MCF 10A (cell line): Measurements from ENCODE around the gene PLOD1. TPM values are rescaled to one million over a fixed set of nuclear protein-coding genes. Genes with fewer than 3 reads are reported as not detected.

Experiments
- Bru-seq: library from RNA; stranded (reverse); fragments of 400-500 nt; gene quantifications from one replicate; lab custom pipeline; 2021; lab: Mats Ljungman, UMichigan
- BruChase-seq, 2 experiments: library from RNA; stranded (reverse); fragments of 400-500 nt; gene quantifications; one replicate each; lab custom pipeline; 2021; lab: Mats Ljungman, UMichigan
- BruUV-seq: library from RNA; stranded (reverse); fragments of 400-500 nt; replicated peaks from 2 replicates; lab custom pipeline; 2021; lab: Mats Ljungman, UMichigan
- CTCF ChIA-PET: fragments of 300-600 bp; sonication (Branson Sonifier 250); formaldehyde crosslinking; extraction: SDS; loops from one replicate; lab custom pipeline; 2021; ENCODE audit warnings: antibody characterized with exemption, inconsistent platforms; lab: Yijun Ruan, JAX
- POLR2A ChIA-PET: fragments of 300-600, 350-650 bp; sonication (Branson Sonifier 250); formaldehyde crosslinking; extraction: SDS; loops from one replicate; lab custom pipeline; 2020; ENCODE audit warnings: antibody characterized with exemption, inconsistent platforms; lab: Yijun Ruan, JAX
- DNase-seq: peaks from one replicate; pipeline ENCODE4 v3.0.0-alpha.2; 2018; ENCODE audit not compliant: unreplicated experiment
- H3K27ac Mint-ChIP-seq: one replicate; pipeline ENCODE4 v1.8.0; 2022; ENCODE audit warnings: mild to moderate bottlenecking, low read depth, mixed read lengths; ENCODE audit not compliant: unreplicated experiment
- H3K27me3 Mint-ChIP-seq: one replicate; pipeline ENCODE4 v1.8.0; 2022; ENCODE audit warnings: mixed read lengths; ENCODE audit not compliant: insufficient read depth, unreplicated experiment
- H3K36me3 Mint-ChIP-seq: one replicate; pipeline ENCODE4 v1.8.0; 2022; ENCODE audit warnings: mild to moderate bottlenecking, moderate library complexity, mixed read lengths; ENCODE audit not compliant: insufficient read depth, unreplicated experiment
- H3K4me1 Mint-ChIP-seq: one replicate; pipeline ENCODE4 v1.8.0; 2022; ENCODE audit warnings: mixed read lengths; ENCODE audit not compliant: insufficient read depth, unreplicated experiment
- H3K4me3 Mint-ChIP-seq: one replicate; pipeline ENCODE4 v1.8.0; 2022; ENCODE audit warnings: mild to moderate bottlenecking, moderate library complexity, mixed read lengths; ENCODE audit not compliant: unreplicated experiment
- H3K9me3 Mint-ChIP-seq: one replicate; pipeline ENCODE4 v1.8.0; 2022; ENCODE audit warnings: mixed read lengths; ENCODE audit not compliant: unreplicated experiment
- CTCF ChIP-seq: fragments of 200-600 bp; IDR thresholded peaks from one replicate; pipeline ENCODE4 v1.8.0; 2022; ENCODE audit warnings: antibody characterized with exemption, mild to moderate bottlenecking; ENCODE audit not compliant: unreplicated experiment
- intact Hi-C: fragments of 100-400 bp; cut with micrococcal nuclease; formaldehyde crosslinking; loops from 2 replicates; pipeline ENCODE4 v1.14.1; 2022
- long read RNA-seq: library from polyadenylated mRNA; stranded (forward); transcript quantifications from one replicate; pipeline ENCODE4 v2.0.0, GENCODE V29; 2022
- total RNA-seq: library from RNA; stranded (reverse); gene quantifications from 2 replicates; pipeline ENCODE4 v1.2.3, GENCODE V29; 2022

Gene PLOD1
- 47.2 and 48.2 TPM in 2 replicates for total RNA-seq
- Bru-seq, nascent RNA, result percentile 49 among the genes with signal in this experiment
- percentile 65 among the genes with signal in this experiment for BruChase-seq, experiment 1, labeled RNA remaining after a 6-hour chase
- BruChase-seq, experiment 2, labeled RNA remaining after a 2-hour chase, result percentile 62 among the genes with signal in this experiment
- long read RNA-seq, transcript PLOD1-201 (19 exons, 2,940 nt), result major isoform, 89 of 113 reads
- long read RNA-seq, partial matches to known transcripts, result 17 of 113 reads
- long read RNA-seq, other reads (novel, unspliced or antisense), result 6 of 113 reads

DNA sequence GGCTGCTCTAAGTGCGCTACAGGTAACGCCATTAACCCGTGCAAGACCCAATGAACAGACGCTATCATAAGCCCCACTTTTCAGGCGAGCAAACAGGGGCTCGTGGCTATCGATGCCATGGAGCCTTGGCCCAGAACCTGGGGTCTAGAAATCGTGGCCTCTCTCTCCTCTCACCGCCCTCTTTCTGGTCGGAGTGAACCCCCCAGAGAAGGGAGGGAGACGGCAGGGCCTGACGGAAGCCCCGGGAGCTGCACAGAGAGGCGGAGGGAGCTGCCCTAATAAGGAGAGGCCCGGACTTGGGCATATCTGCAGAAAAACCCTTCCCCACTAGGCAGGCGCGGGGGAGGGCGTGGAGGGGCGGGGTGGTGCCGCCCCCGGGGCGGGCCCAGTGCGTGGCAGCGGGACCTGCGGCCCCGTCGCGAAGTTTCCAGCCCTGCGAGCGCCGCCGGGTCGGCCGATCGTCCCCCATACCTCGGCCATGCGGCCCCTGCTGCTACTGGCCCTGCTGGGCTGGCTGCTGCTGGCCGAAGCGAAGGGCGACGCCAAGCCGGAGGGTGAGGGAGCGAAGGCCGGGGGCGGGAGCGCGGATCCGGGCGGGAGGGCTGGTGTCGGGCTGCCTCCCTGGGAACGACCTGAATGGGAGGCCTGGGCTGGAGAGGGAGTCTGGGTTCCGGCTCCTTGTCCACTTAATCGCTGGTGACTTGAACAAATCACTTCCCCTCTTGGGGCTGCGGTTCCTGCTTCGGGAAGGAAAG, at the start of gene PLOD1:
TSS of gene PLOD1 (plus strand) at position 416 of the 755 bp plus-strand sequence. CDS start at position 479, 63 bp downstream.
- POLR2A ChIA-PET, result interaction anchor here (0.6 to 3.9 kb wide), 8 partner anchors 8 to 48 kb away, joined by 3 to 48 read pairs (median 3); partner anchors contain the start of genes KIAA2013 and MFN2
- no TSS peak for BruUV-seq
- Mint-ChIP-seq H3K27ac (peak within 1 kb of the TSS; percentile 12), H3K36me3 (peaks cover 13% of the 10 kb centered on the region), H3K4me1 (peaks cover 21% of the 10 kb centered on the region), H3K27me3 (no peaks in the 10 kb centered on the region), H3K4me3 (peak within 1 kb of the TSS; percentile 74), H3K9me3 (no peaks in the 10 kb centered on the region)
- CTCF ChIA-PET, result interaction anchor here (0.5 kb wide), 1 partner anchor 33 kb away, joined by 5 read pairs; no protein-coding TSS in a partner anchor
- peak; percentile 81 for DNase-seq
- TF ChIP-seq CTCF, result no peak
- intact Hi-C loops, result loop anchor here (2.0 kb wide), 1 partner anchor 46 kb away; the partner anchor contains the start of gene MFN2

DNA sequence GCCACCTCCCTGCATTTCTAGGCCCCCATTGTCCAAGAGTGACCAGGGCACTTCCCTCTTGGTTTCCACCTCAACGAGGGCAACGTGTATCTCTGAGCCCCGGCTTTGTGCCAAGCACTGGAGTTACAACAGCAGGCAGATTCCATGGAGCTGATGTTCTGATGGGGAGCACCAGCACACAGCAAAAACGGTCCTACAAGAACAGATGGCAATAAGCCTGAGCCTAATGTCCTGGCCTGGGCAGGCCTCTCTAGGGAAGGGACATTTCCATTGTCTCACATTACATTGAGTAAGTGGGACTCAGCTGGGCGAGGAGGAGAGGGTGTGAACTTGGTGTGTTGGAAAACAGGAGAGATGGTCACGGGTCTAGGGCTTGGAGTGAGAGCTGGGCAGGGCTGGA, 48.6 kb upstream of the PLOD1 start:
- intact Hi-C loops, result no loop called here
- no peak for TF ChIP-seq CTCF
- DNase-seq, result no peak
- Mint-ChIP-seq H3K4me3 (no peak overlapping the region), H3K4me1 (no peaks in the 10 kb centered on the region), H3K9me3 (no peaks in the 10 kb centered on the region), H3K27me3 (peaks cover 12% of the 10 kb centered on the region), H3K27ac (no peak overlapping the region), H3K36me3 (no peaks in the 10 kb centered on the region)
- POLR2A ChIA-PET, result interaction anchor here (2.3 kb wide), 1 partner anchor 26 kb away, joined by 5 read pairs; no protein-coding TSS in a partner anchor
- CTCF ChIA-PET, result no interaction called here
- no TSS peak for BruUV-seq

DNA sequence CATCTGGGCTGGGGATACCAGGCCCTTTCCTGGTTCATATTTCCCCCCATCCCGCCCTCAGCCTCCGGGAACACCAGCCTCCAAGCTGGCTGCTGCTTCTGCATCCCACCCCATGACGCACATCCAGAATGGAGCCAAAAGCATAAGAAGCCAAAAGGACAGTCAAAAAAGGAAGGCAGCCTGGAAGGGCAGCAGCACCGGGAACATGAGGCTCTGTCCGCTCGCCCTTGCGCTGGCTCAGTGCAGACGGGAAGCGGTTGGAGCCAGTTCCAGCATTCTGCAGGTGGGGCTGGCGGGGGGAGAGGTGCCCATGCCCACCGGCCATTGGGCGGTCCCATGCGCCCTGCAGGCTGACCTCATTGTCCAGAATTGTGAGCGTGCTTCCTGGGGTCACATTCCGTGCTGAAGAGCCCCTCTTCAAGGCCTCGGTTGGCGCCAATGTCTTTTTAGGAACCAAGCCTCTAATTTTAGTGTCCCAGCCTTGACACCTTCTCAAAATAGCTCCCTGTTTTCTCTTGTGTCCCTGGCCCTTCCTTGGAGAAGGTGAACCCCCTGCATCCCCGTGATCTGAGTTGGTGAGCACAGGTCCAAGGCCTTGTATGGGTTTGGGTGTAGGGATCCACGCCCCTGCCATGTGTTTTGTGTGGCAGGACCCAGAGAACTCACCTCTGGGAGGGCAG, 47.4 kb upstream of the PLOD1 start:
- no peaks in the 10 kb centered on the region for H3K4me1 Mint-ChIP-seq
- H3K36me3 Mint-ChIP-seq, result no peaks in the 10 kb centered on the region
- TF ChIP-seq CTCF, result no peak
- CTCF ChIA-PET, result interaction anchor here (0.6 kb wide), 1 partner anchor 48 kb away, joined by 3 read pairs; no protein-coding TSS in a partner anchor
- no peak for DNase-seq
- no peak overlapping the region for H3K4me3 Mint-ChIP-seq
- H3K27me3 Mint-ChIP-seq, result peaks cover under 1% of the 10 kb centered on the region
- no TSS peak for BruUV-seq
- no peaks in the 10 kb centered on the region for H3K9me3 Mint-ChIP-seq
- H3K27ac Mint-ChIP-seq, result no peak overlapping the region
- POLR2A ChIA-PET, result interaction anchor here (1.5 kb wide), 1 partner anchor 20 kb away, joined by 4 read pairs; no protein-coding TSS in a partner anchor
- intact Hi-C loops, result no loop called here
